Suprapubic skin (tissue), 4 donors: ENCODE measurements around the gene ZNF407. TPM values are rescaled to one million over a fixed set of nuclear protein-coding genes. Genes with fewer than 3 reads are reported as not detected.
"Not testable (repeated sequence)": the region's sequence is repeated elsewhere in the genome, so short reads cannot be mapped to it uniquely, and the experiment has no call there.

Experiments used
- DNase-seq, 2 donors: peaks; one replicate each; pipeline ENCODE4 v3.0.0-alpha.2; 2019; ENCODE audit warnings: low spot score in 2 of 2
- H3K27ac ChIP-seq: fragments of 200-600 bp; sonication (generic); one replicate; pipeline ENCODE4 v1.5.1; 2019
- H3K27me3 ChIP-seq: fragments of 200-600 bp; sonication (generic); one replicate; pipeline ENCODE4 v1.5.1; 2019
- H3K36me3 ChIP-seq: fragments of 200-600 bp; sonication (generic); one replicate; pipeline ENCODE4 v1.5.1; 2019
- H3K4me1 ChIP-seq: fragments of 200-600 bp; sonication (generic); one replicate; pipeline ENCODE4 v1.5.1; 2019
- H3K4me3 ChIP-seq: fragments of 200-600 bp; sonication (generic); one replicate; pipeline ENCODE4 v1.5.1; 2019; ENCODE audit warnings: mild to moderate bottlenecking
- H3K9me3 ChIP-seq: fragments of 200-600 bp; sonication (generic); one replicate; pipeline ENCODE4 v1.5.1; 2019
- CTCF ChIP-seq, 2 donors: fragments of 200-600 bp in 1 of 2; fragments of 450-650 bp in 1 of 2; sonication (generic) in 1 of 2; IDR thresholded peaks; one replicate each; pipeline ENCODE4 v1.5.1; 2016 to 2019; ENCODE audit warnings: antibody characterized with exemption in 2 of 2, mild to moderate bottlenecking in 1 of 2, moderate library complexity in 1 of 2
- EP300 ChIP-seq: sonication (generic); formaldehyde crosslinking; IDR thresholded peaks from one replicate; pipeline ENCODE4 v1.6.1; 2017; ENCODE audit warnings: antibody characterized with exemption
- POLR2A ChIP-seq, 2 donors: fragments of 450-650 bp; IDR thresholded peaks; one replicate each; pipeline ENCODE4 v1.6.1; 2017; ENCODE audit warnings: antibody characterized with exemption in 2 of 2, mild to moderate bottlenecking in 2 of 2, moderate library complexity in 2 of 2
- POLR2AphosphoS5 ChIP-seq, 3 donors: sonication (generic); formaldehyde crosslinking; IDR thresholded peaks; one replicate each; pipeline ENCODE4 v1.6.1; 2017; ENCODE audit warnings: antibody characterized with exemption in 3 of 3
- WGBS: methylation state at CpG from one replicate; pipeline ENCODE4 v1.1.5; 2018; 5-methylcytosine and 5-hydroxymethylcytosine counted together
- total RNA-seq, 4 donors: library from RNA; depleted of rRNA; stranded (reverse); fragments of >200 nt; gene quantifications; one replicate each; pipeline ENCODE4 v1.1.0, GENCODE V29; 2016

The ZNF407 gene
- total RNA-seq, 4 donors from 2014 or later, result 10.7 to 22.1 (median 13.8) TPM

GRCh38 chr18:74967438-74967837 lies 369.8 kb downstream of the ZNF407 start:
- no peaks in the 10 kb centered on the region for H3K27me3 ChIP-seq
- no peaks in the 10 kb centered on the region for H3K9me3 ChIP-seq
- no peak for DNase-seq
- TF ChIP-seq POLR2AphosphoS5 (IDR thresholded peaks at IDR 0.05) (no peak), EP300 (no peak), CTCF (IDR thresholded peaks at IDR 0.05) (no peak), POLR2A (IDR thresholded peaks at IDR 0.05) (no peak)
- H3K4me1 ChIP-seq, result no peaks in the 10 kb centered on the region
- no peak overlapping the region for H3K27ac ChIP-seq
- 82% methylated on average over 3 of the region's 3 CpGs for WGBS
- no peak overlapping the region for H3K4me3 ChIP-seq
- no peaks in the 10 kb centered on the region for H3K36me3 ChIP-seq

- WGBS, result 92% methylated on average over 2 of the region's 2 CpGs
- Histone ChIP-seq H3K27ac (no peak overlapping the region), H3K27me3 (no peaks in the 10 kb centered on the region), H3K4me3 (no peak overlapping the region), H3K4me1 (no peaks in the 10 kb centered on the region), H3K9me3 (no peaks in the 10 kb centered on the region), H3K36me3 (no peaks in the 10 kb centered on the region)
- DNase-seq, result no peak
- TF ChIP-seq POLR2AphosphoS5 (IDR thresholded peaks at IDR 0.05), result no peak
- TF ChIP-seq POLR2A (IDR thresholded peaks at IDR 0.05), result no peak
- TF ChIP-seq EP300, result no peak
- TF ChIP-seq CTCF (IDR thresholded peaks at IDR 0.05), result no peak
Measured at GRCh38 chr18:74967979-74968378, 370.3 kb downstream of the ZNF407 start.

DNA sequence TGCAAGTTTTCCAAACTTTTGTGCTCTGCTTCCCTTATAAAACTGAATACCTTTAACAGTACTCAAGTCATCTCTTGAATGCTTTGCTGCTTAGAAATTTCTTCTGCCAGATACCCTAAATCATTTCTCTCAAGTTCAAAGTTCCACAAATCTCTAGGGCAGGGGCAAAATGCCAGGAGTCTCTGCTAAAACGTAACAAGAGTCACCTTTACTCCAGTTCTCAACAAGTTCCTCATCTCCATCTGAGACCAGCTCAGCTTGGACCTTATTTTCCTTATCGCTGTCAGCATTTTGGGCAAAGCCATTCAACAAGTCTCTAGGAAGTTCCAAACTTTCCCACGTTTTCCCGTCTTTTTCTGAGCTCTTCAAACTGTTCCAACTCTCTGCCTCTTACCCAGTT lies 373.7 kb downstream of the ZNF407 start:
- not testable (repeated sequence) for H3K4me1 ChIP-seq, H3K9me3 ChIP-seq, DNase-seq, H3K27me3 ChIP-seq, H3K4me3 ChIP-seq, H3K27ac ChIP-seq, H3K36me3 ChIP-seq
- WGBS, result 67% methylated on average over 4 of the region's 4 CpGs

GRCh38 chr18:74971776-74972175 lies 374.1 kb downstream of the ZNF407 start:
- H3K27ac ChIP-seq, H3K4me1 ChIP-seq, H3K27me3 ChIP-seq, H3K4me3 ChIP-seq, H3K9me3 ChIP-seq, H3K36me3 ChIP-seq, DNase-seq: not testable (repeated sequence)
- 38% methylated on average over 2 of the region's 2 CpGs for WGBS

DNA sequence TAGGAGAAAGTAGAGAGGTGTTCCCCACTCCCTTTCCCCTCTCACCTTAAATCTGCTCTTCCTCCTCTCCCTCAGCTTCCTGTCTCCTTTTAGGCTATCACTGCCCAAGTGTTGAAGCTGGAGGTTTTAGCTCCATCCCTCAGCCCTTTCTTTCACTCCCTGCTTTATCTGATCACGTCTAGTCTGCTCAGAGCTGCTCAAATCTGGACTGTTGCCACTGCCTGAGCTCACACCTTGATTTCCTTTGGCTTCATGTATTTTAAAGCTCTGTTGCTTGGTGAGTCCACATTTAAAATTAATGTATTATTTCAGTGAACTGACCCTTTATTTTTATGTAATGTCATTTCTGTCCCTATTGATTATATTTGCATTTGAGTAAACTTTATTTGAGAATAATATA lies 374.7 kb downstream of the ZNF407 start:
- no peaks in the 10 kb centered on the region for H3K27me3 ChIP-seq
- DNase-seq, result no peak
- no peaks in the 10 kb centered on the region for H3K9me3 ChIP-seq
- TF ChIP-seq EP300 (no peak), POLR2A (IDR thresholded peaks at IDR 0.05) (no peak), CTCF (IDR thresholded peaks at IDR 0.05) (no peak), POLR2AphosphoS5 (IDR thresholded peaks at IDR 0.05) (no peak)
- no peak overlapping the region for H3K4me3 ChIP-seq
- no peaks in the 10 kb centered on the region for H3K4me1 ChIP-seq
- no peak overlapping the region for H3K27ac ChIP-seq
- H3K36me3 ChIP-seq, result no peaks in the 10 kb centered on the region
- WGBS, result 47% methylated on average over 1 of the region's 1 CpG

DNA sequence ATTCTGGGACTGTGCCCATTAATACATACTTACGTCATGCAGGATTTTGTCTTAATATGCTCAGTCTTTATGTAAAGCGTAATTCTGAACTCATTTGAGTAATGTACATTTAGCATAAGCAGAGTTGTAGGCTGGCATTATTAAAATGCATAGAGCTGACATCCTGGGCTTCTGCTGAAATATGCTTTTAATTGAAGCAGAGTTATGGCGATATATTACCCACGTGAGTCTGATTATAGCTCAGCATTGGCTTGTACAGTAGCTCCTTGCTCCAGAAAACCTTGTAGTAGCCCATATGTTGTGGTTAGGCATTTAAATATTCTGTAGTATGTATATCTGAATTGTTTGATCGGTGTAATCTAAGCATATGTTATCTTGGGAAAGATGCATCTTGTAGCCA lies 377.3 kb downstream of the ZNF407 start:
- Histone ChIP-seq H3K27ac (no peak overlapping the region), H3K27me3 (no peaks in the 10 kb centered on the region), H3K4me3 (no peak overlapping the region), H3K9me3 (no peaks in the 10 kb centered on the region), H3K36me3 (no peaks in the 10 kb centered on the region), H3K4me1 (no peaks in the 10 kb centered on the region)
- WGBS, result 77% methylated on average over 5 of the region's 5 CpGs
- no peak for DNase-seq
- TF ChIP-seq EP300 (no peak), CTCF (IDR thresholded peaks at IDR 0.05) (no peak), POLR2AphosphoS5 (IDR thresholded peaks at IDR 0.05) (no peak), POLR2A (IDR thresholded peaks at IDR 0.05) (no peak)
